NCI-H2196 treated with DMSO at 0.1 percent for 48 hours (cell line): Measurements from ENCODE around the gene C1QA.

Experiments
- DNase-seq: peaks from one replicate; lab custom pipeline; 2025; ENCODE audit not compliant: unreplicated experiment; lab: John Stamatoyannopoulos, UW

C1QA gene, protein sequence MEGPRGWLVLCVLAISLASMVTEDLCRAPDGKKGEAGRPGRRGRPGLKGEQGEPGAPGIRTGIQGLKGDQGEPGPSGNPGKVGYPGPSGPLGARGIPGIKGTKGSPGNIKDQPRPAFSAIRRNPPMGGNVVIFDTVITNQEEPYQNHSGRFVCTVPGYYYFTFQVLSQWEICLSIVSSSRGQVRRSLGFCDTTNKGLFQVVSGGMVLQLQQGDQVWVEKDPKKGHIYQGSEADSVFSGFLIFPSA

DNA sequence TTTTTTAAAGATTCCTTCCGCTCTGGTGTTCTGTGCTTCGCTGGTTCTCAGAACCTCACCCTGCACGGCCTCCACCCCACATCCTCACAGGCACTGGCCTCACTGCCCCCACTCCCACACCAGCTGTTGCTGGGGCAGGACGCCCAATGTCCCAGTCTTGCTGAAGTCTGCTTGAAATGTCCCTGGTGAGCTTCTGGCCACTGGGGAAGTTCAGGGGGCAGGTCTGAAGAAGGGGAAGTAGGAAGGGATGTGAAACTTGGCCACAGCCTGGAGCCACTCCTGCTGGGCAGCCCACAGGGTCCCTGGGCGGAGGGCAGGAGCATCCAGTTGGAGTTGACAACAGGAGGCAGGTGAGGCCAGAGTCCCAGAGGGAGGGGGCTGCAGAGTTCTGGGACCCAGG lies at the start of gene C1QA:
C1QA (plus strand) TSS at position 276 of the 400 bp plus-strand sequence. CDS start 989 bp downstream, outside the sequence.
- DNase-seq, result no peak

DNA sequence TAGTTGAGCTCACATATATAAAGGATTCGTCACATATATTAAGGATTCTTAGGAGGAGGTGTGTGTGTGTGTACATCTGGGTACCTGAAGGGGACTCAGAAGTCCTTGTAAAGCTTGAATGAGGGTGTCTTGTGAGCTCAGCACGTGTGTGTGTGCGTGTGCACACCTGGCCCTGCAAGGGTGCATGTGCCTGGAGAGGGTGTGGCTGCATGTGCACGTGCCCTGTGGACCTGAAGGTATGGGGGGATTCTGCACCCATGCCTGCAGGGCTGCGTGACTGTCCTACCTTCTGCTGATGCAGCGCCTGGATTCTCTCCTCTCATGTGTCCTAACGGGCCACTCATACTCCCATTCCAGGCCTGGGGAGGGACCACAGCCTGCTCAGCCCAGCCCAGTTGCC lies 49.2 kb upstream of the C1QA start:
- no peak for DNase-seq

DNA sequence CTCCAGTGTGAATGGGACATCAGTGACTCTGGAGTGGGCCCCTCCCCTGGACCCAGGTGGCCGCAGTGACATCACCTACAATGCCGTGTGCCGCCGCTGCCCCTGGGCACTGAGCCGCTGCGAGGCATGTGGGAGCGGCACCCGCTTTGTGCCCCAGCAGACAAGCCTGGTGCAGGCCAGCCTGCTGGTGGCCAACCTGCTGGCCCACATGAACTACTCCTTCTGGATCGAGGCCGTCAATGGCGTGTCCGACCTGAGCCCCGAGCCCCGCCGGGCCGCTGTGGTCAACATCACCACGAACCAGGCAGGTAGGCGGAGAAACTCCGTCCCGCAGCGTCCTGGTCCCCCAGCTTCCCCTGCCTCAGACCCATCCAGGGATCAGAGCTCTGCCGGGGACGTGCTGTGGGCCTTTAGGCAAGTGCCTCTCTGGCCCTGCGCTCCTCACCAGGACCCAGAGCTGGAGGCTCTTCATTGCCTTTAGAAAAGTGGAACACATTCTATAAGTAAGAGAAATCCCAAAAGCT lies 47.5 kb upstream of the C1QA start:
- DNase-seq, result no peak

DNA sequence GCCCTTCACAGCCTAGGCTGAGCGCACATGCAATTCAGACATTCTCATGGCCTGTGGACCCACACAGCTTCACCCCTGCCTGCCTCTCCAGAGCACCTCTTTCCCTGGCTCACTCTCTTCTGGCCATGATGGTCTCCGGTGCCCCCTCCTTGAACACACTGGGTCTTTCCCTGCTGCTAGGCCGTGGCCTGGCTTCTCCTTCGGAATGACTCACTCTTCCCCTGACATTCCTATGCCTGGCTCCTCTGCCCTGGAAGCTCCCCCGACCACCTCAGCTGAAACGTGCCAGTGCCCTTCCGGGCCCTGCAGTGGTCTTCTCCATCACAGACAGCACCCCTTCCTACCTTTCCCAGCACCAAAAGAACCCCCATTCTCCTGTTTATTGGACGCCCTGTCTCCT lies 44.9 kb upstream of the C1QA start:
- no peak for DNase-seq

DNA sequence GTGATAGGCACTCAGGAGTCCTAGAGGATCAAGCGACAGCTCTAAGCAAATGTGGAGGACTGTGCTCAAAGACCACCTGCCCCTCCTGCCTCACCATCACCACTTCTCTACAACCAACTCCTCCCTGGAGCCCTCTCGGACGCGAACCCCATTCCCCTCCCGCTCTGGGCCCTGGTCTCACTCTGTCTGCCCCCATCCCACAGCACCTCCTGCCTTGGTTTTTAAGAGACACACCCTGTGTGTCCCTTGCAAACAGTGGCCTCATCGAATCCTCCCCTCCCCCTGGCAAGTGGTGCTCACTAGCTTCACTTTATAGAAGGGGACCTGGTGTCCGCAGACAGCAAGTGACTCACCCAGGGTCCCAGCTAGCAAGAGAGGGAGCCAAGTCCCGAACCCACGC lies 44.4 kb upstream of the C1QA start:
- DNase-seq, result no peak

DNA sequence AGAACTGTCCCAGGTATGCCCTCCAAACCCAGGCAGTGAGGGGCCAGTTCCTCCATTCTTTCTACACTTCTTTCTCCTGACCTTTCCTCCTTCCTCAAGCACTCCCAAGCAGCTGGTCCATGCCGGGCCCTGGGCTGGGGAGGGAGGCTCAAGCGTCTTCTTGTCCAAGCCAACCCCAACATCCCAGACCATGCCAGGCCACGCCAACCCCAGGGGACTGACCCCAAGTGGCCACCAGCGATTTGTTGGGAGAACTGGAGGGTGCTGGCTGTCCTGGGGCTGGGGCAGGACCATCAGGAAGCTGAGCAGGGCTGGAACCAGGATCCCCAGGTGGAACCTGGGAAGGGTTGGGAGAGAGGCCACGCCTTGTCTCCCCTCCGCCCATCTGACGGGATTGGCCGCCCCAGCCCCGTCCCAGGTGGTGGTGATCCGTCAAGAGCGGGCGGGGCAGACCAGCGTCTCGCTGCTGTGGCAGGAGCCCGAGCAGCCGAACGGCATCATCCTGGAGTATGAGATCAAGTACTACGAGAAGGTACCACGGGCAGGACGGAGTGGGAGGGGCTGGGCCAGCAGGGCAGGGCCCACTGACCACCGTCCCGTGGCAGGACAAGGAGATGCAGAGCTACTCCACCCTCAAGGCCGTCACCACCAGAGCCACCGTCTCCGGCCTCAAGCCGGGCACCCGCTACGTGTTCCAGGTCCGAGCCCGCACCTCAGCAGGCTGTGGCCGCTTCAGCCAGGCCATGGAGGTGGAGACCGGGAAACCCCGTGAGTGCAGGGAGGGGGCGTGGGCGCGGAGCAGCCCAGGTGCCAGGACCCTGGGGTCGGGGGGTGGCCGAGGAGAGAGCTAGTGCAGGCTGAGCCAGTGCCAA lies 43.3 kb upstream of the C1QA start:
- no peak for DNase-seq

DNA sequence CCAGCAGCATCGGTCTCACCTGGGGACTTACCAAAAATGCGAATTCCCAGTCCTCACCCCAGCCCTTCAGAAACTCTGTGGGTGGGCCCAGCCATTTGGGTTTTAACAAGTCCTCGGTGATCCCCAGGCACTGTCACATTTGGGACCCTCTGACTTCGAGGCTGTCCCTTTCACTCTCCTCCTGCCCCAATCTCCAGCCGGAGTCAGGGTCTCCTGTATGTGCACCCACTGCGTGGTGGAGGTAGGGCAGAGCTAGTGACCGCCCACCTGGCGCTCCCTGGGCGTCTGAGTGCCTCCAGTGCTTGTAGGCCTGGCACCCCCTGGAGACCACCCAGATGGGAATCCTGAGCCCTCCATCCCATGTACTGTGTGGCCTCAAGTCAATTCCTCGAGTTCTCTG lies 42.0 kb upstream of the C1QA start:
- DNase-seq, result no peak

DNA sequence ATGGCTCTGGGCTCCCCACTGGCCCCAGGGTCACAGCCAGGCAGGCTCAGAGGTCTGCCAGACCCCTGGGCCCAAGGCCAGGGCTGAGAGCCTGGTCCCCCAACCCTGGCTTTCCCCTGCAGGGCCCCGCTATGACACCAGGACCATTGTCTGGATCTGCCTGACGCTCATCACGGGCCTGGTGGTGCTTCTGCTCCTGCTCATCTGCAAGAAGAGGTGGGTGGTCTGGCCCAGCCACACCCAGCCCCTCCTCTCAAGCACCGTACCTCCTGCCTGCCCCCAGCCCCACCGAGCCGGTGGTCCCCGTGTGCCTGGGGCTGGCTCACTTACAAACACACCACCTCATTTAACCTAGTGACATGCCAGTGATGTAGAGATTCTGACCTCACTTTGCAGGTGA lies 41.3 kb upstream of the C1QA start:
- no peak for DNase-seq

DNA sequence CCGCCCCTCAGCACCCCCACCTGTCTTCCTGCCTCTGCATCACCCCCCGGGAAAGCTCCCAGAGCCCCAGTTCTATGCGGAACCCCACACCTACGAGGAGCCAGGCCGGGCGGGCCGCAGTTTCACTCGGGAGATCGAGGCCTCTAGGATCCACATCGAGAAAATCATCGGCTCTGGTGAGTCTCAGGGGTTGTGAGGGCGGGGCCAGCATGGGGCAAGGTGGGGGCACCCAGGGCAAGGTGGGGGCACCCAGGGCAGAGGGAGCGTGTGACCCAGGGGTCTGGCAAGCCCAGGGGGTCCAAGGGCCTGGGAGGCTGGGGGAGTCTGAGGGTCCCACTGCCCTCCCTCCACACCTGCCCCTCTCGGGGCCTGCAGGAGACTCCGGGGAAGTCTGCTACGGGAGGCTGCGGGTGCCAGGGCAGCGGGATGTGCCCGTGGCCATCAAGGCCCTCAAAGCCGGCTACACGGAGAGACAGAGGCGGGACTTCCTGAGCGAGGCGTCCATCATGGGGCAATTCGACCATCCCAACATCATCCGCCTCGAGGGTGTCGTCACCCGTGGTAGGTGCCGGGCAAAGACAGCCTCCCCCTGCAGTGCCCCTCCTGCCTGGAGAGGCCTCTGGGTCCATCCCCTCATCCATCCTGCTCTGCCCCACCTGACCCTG lies 39.0 kb upstream of the C1QA start:
- no peak for DNase-seq

DNA sequence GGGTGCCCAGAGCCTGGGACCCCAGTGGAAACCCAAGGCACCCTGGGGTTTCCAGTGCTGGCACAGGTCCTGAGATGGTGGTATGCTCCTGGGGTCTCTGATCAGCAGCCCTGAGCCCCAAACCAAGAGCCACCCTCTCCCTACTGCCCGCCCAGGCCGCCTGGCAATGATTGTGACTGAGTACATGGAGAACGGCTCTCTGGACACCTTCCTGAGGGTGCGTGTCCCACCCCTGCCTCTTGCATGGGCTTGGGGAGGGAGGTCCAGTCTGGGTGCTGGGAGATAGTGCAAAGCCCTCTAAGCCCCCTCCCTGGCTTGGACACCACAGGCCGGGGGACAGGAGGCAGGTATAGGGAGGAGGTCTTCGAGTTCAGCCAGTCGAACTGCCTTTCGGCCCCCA lies 38.4 kb upstream of the C1QA start:
- DNase-seq, result no peak

DNA sequence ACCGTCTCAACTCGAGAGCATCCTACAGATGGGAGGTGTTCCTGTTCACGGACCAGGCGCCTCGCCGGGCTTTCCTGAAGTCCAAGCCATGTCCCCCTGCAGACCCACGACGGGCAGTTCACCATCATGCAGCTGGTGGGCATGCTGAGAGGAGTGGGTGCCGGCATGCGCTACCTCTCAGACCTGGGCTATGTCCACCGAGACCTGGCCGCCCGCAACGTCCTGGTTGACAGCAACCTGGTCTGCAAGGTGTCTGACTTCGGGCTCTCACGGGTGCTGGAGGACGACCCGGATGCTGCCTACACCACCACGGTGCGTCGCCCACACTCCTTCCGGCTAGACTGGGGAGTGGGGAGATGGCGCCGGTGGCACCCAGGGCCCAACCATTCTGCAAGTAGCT lies 37.7 kb upstream of the C1QA start:
- no peak for DNase-seq

DNA sequence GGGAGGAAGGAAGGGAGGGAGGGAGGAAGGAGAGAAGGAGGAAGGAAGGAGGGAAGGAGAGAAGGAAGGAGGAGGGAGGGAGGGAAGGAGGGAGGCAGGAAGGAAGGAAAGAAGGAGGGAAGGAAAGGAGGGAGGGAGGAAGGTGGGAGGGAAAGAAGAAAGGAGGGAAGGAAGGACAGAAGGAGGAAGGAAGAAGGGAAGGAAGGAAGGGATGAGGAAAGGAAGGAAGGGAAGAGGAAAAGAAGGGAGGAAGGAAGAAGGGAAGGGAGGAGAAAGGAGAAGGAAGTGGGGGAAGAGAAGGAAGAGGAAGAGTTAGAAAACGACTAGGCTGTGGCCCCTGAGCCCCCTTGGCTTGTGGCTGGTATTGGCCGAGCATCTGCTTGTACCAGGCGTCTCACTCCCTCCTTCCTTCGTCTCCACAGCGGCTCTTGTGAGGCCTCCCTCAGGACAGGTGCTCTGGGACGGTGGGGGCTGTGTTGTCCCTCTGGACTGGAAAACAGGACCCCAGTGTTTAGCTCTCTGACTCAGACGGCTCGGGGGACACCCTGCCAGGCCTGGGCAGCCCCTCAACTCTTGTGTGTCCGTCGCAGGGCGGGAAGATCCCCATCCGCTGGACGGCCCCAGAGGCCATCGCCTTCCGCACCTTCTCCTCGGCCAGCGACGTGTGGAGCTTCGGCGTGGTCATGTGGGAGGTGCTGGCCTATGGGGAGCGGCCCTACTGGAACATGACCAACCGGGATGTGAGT lies 36.2 kb upstream of the C1QA start:
- no peak for DNase-seq

DNA sequence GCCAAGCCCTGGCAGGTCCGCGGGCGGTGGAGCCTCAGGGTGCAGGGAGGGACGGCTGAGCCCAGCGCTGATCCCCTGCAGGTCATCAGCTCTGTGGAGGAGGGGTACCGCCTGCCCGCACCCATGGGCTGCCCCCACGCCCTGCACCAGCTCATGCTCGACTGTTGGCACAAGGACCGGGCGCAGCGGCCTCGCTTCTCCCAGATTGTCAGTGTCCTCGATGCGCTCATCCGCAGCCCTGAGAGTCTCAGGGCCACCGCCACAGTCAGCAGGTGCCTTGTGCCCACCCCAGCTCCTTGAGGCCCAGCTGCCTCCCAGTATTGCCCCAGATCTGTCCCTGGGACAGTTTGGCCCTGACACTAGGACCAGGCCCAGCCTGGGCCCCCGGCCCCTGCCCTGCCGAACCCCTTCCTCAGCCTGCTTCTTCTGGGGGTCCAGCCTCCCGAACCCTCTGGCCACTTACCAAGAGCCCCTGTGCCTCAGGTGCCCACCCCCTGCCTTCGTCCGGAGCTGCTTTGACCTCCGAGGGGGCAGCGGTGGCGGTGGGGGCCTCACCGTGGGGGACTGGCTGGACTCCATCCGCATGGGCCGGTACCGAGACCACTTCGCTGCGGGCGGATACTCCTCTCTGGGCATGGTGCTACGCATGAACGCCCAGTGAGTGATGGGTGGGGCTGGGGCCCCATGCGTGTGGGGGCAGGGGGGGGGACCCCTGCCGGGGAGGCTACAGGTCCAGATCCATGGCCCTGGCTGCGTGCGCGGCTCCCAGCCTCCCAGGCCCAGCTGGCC lies 35.4 kb upstream of the C1QA start:
- DNase-seq, result no peak

DNA sequence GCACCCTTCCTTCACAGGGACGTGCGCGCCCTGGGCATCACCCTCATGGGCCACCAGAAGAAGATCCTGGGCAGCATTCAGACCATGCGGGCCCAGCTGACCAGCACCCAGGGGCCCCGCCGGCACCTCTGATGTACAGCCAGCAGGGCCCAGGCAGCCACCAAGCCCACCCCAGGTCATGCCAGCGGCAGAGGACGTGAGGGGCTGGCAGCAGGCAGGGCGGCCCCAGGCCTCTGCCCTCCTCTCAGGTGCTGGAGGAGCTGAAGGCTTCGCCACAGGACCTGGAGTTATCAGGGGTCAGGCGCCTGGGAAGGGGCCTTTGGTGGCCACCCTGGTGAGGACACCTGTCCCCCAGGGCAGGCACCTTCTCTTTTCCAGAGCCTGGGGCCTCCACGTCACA lies 34.8 kb upstream of the C1QA start:
- DNase-seq, result no peak

DNA sequence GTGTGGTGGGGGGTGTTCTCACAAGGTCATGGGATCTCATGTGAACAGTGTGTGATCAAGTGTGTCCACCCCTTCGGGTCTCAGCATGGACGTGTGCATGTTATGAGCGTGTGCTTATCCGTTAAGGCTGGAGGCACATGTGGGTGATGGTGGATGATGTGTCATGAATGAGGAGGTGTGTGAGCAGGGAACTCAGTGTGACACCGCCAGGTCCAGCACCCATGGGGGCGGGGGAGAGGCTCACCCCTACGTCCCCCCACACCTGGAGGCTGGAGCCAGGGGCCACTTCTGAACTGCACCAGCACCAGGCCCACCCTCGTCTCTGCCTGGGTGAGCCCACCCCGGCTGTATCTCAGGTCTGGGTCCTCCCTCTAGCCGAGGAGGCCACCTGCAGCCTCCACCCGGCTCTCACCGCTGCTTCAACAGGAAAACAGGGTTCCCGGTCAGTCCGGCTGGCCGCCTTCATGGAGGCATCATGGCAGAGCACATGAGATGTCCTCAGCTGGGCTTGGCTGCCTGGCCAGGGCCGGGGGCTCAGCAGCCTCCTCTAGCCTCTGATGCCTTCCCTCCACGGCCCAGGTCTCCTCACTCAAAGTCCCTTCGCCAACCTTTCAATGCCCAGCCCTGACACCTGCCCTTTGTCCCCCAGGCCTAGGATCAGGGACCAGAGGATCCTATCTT lies 34.2 kb upstream of the C1QA start:
- no peak for DNase-seq

DNA sequence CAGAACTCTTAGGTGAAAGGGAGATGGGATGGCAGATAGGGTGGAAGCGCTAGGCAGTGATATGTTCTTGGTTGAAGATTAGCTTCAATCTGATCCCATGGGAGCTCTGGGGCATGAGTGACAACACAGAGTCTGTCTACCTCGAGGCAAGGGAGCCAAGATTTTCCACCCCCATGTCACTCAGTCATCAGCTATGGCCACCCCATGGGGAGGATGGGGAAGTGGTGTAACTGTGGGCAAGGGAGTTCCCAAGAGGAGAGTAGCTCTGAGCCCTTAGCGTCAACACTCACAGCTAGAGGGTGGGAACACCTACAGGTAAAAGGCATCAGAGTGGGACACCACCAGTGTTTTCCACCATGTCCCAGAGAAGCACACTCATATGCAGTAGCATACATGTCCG lies 30.3 kb upstream of the C1QA start:
- DNase-seq, result no peak

DNA sequence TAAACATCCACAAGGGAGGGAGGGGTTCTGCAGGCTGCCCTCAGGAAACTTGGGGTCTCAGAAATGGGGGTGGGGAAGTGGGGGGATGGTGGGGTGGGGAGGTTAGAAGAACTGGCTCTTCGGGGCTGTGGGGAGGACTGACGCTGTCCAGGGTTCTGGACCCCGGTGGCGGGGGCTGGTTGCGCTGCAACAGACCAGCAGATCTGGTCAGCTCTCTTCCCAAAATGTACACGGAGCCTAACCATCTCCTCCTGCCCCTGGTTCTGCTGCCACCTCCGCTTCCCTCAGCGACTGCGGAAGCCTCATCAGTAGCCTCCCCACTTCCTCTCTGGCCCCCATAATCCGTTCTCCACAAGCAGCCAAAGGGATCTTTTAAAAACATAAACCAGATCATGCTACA lies 29.3 kb upstream of the C1QA start:
- DNase-seq, result no peak

DNA sequence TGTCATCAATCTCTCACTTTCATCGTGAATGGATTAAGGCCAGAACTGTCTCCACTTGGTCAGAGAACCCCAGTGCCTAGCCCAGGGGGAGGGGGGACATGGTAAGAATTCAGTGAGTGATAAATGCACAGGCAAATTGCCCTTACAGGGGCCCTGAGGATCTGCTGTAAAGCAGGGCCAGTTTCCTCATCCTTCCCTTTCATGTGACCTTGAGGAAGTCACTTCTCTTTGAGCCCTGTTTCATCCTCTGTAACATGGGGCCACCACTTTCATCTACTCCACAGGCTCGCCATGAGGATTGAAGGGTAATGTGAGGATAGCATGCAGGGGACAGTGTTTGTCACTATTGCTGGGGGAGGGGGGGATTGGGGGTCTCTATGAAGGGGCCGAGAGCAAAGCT lies 28.1 kb upstream of the C1QA start:
- DNase-seq, result no peak

DNA sequence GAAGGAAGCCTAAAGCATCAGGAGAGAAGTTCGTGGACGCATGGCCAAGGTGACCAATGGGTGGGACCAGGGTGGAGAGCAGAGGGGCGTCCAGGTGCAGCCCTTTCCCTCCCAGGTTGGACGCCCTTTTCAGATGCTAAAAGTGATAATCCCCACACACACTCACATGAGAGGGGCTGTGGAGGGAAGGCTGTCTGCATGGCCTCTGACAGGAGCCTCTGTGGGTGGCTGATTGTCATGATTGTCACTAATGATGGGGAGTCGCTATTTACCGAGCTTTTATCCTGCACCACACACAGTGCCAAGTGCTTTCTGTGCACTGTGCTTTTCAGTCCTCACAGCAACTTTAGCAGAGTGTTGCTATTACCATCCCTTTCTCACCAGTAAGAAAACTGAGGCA lies 27.1 kb upstream of the C1QA start:
- no peak for DNase-seq

DNA sequence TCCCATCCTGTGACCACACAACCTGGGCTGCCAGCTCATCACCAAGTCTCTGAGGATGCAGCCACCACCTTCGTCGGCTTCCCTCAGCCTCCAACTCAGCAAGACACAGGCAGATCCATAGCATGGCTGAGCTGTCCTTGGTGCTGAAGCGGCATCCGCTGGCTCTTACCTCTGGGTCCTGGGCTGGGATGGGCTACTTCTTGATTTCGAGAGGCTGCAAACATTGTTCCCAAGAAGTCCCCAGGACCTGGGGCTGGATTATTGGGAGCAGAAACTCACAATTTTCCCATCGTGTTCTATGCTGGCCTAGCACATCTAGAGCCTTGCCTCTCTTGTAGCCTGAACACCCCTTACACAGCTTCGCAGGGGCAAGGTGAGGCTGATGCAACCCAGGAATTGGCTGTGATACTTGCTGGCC lies 24.9 kb upstream of the C1QA start:
- no peak for DNase-seq
